ENCODE measurements around the gene SIPA1L3.

SIPA1L3 gene

DNA sequence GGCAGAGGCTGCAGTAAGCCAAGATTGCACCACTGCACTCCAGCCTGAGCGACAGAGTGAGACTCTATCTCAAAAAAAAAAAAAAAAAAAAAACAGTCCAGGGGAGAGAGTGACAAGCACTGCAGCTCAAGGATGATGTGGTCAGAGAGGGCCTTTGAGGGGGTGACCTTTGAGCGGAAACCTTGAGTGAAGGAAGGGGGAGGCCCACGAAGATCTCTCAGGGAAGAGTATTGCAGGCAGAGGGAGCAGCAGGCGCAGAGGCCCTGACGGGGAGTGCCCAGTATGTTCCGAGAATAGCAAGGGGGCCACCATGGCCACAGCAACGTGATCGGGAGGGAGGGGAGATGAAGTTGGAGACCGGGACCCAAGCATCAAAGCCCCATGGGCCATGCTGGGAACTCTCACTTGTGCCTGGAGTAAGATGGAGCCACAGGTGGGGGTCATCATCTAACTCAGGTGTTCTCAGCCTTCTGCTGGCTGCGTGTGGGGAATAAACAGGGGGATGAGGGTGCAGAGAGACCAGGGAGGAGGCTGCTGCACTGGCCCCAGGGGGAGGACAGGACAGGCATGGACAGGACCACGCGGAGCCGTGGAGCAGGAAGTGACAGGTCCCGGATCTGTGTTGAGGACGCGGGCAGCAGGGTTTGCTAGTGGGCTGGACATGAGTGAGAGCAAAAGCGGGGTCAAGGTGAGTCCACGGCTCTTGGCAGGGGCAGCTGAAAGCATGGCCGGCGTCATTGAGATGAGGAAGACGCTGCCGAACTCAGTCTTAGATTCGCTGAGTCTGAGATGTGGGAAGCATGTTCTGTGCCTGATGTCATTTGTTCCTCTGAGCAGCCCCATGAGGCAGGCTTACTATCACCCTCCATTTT lies 256.6 kb downstream of the SIPA1L3 start:
- DNase-seq, result no peak

DNA sequence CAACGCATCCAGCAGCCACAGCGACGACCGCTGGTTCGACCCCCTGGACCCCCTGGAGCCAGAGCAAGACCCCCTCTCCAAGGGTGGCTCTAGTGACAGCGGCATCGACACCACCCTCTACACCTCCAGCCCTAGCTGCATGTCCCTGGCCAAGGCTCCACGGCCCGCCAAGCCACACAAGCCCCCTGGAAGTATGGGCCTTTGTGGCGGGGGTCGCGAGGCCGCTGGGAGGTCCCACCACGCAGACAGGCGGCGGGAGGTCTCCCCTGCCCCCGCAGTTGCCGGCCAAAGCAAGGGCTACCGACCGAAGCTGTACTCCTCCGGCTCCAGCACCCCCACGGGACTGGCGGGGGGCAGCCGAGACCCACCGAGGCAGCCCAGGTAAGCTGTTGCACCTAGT lies 257.5 kb downstream of the SIPA1L3 start:
- DNase-seq, result no peak

GRCh38 chr19:38165335-38165734 lies 258.3 kb downstream of the SIPA1L3 start:
- no peak for DNase-seq

DNA sequence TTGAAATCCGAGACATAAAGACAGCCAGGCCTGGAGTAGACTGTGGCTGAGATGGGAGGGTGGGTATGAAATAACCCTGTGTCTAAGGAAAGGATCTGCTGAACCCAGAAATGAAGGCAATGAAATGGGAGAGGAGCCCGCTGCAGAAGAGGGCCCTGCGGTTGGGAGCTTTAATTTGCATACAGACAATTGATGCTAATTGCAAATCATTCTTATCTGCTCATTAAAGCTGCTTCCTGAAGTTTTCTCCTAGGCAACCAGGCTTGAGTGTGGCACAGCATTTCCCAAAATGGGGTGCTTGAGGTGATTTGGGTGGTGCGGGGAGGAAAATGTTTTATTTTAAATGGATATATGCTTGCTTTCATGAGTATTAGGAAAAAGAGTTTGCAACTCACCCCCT lies 261.6 kb downstream of the SIPA1L3 start:
- DNase-seq, result no peak

- DNase-seq, result no peak
These were observed 263.3 kb downstream of the SIPA1L3 start for GRCh38 chr19:38170334-38170733.

GRCh38 chr19:38172001-38172400 lies 265.0 kb downstream of the SIPA1L3 start:
- DNase-seq, result no peak

GRCh38 chr19:38173291-38174041 lies 266.5 kb downstream of the SIPA1L3 start:
- no peak for DNase-seq

- no peak for DNase-seq
These were observed 268.4 kb downstream of the SIPA1L3 start for GRCh38 chr19:38175422-38175821.

- DNase-seq, result no peak
These were observed 273.1 kb downstream of the SIPA1L3 start for GRCh38 chr19:38180071-38180470.

- DNase-seq, result no peak
These were observed 275.7 kb downstream of the SIPA1L3 start for GRCh38 chr19:38182536-38183210.

DNA sequence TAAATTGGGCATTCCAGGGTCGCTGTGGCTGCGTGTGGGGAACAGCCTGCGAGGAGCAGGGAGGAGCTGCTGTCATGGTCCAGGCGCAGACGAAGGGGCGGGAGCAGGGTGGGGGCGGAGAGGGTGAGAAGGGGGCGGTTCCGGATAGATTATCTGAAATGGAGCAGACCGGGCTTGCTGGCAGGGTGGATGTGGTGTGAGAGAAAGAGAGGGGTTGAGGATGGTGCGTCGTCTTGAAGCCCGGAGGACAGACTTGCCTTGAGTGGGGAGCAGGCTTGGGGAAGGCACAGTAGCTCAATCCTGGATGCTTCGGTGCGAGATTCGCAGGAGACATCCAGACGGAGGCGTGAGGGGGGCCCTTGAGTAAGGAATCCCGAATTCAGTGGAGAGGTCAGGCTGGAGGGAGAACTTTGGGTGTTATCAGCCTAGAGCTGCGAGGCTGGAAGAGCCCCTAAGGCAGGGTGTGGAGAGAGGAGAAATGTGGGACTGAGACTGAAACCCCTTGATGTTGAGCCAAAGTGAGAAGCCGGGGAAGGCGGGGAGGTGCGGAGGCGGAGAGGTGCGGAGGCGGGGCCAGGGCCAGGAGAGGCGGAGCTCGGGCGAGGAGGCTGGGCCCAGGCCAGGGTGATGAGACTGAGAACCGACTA lies 276.4 kb downstream of the SIPA1L3 start:
- DNase-seq, result no peak

- no peak for DNase-seq
These were observed 277.8 kb downstream of the SIPA1L3 start for GRCh38 chr19:38184815-38185214.

DNA sequence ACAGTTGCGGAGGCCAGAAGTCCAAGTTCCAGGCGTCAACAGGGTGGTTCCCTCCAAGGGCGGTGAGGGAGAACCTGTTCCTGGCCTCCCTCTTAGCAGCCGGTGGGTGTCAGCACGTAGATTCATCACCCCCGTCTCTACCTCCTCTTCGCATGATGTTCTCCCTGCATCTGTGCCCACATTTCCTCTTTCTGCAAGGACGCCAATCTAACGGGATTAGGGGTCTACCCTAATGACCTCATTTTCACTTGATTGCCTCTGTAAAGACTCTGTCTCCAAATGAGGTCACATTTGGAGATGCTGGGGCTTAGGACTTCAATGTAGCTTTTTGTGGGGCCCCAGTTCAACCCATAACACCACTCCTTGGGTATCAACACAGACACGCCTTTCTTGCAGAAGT lies 278.6 kb downstream of the SIPA1L3 start:
- no peak for DNase-seq

GRCh38 chr19:38190061-38190460 lies 283.1 kb downstream of the SIPA1L3 start:
- no peak for DNase-seq

DNA sequence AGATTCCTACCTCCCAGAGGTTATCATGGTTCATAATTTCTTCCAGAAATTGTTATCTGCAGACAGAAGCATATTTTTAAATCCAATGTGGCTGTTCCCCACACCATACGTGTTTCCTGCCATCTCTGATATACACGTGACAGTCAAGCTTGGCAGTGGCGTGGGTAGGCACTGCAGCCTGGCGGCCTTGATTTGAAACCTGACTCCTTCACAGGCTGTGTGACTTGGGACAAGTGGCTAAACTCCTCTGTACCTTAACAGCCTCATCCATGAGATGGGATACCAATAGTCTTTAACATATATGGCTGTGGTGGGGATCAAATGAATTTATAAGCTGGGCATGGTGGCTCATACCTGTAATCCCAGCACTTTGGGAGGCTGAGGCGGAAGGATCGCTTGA lies 283.8 kb downstream of the SIPA1L3 start:
- DNase-seq, result no peak

GRCh38 chr19:38191747-38192146 lies 284.7 kb downstream of the SIPA1L3 start:
- DNase-seq, result no peak

GRCh38 chr19:38193445-38193844 lies 286.4 kb downstream of the SIPA1L3 start:
- no peak for DNase-seq

- DNase-seq, result no peak
These were observed 287.2 kb downstream of the SIPA1L3 start for GRCh38 chr19:38194061-38194701.

DNA sequence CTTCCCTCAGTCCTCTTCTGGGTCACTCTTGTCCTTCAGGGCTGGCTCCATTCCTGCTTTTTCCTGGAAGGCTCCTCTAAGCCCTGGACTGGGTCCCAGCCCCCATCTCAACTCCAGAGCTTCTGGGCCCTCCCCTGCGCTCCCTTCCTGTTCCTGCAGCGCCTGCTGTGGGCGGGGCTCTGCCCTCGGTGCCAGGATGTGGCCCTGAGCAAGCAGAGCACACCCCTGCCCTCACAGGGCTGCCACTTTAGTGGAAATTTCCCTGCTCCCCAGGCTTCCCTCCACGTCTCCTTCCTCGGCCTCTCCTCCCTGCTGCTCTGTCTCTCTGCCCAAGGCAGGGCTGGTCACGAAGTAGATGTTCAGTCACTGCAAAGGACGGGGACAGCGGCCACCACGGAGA lies 288.2 kb downstream of the SIPA1L3 start:
- no peak for DNase-seq

GRCh38 chr19:38196245-38196837 lies 289.3 kb downstream of the SIPA1L3 start:
- DNase-seq, result no peak

GRCh38 chr19:38196948-38197656 lies 290.1 kb downstream of the SIPA1L3 start:
- no peak for DNase-seq
